Sigmoid colon (tissue), 4 donors: Measurements from ENCODE around the gene ACTN1.

Experiments used
- EP300 ChIP-seq, 4 donors: sonication (generic); formaldehyde crosslinking; IDR thresholded peaks; one replicate each; pipeline ENCODE4 v1.6.1; 2017; ENCODE audit warnings: antibody characterized with exemption in 4 of 4
- POLR2A ChIP-seq, 2 donors: fragments of 450-650 bp; IDR thresholded peaks; one replicate each; pipeline ENCODE4 v1.6.1; 2016; ENCODE audit warnings: antibody characterized with exemption in 2 of 2, mild to moderate bottlenecking in 2 of 2, moderate library complexity in 2 of 2
- POLR2AphosphoS5 ChIP-seq, 4 donors: sonication (generic); formaldehyde crosslinking; IDR thresholded peaks; one replicate each; pipeline ENCODE4 v1.6.1; 2017; ENCODE audit warnings: antibody characterized with exemption in 4 of 4
- TF ChIP-seq, protein P1 (sequence below), 4 experiments: fragments of 450-650 bp in 3 of 4; fragments of 200-600 bp in 1 of 4; IDR thresholded peaks; one replicate each; pipeline ENCODE4 v1.5.1; 2016 to 2019; ENCODE audit warnings: antibody characterized with exemption in 4 of 4, mild to moderate bottlenecking in 3 of 4, moderate library complexity in 2 of 4

- TF ChIP-seq POLR2A (IDR thresholded peaks at IDR 0.05), result no peak
- TF ChIP-seq EP300 (IDR thresholded peaks at IDR 0.05), result no peak
- TF ChIP-seq, protein P1, sequence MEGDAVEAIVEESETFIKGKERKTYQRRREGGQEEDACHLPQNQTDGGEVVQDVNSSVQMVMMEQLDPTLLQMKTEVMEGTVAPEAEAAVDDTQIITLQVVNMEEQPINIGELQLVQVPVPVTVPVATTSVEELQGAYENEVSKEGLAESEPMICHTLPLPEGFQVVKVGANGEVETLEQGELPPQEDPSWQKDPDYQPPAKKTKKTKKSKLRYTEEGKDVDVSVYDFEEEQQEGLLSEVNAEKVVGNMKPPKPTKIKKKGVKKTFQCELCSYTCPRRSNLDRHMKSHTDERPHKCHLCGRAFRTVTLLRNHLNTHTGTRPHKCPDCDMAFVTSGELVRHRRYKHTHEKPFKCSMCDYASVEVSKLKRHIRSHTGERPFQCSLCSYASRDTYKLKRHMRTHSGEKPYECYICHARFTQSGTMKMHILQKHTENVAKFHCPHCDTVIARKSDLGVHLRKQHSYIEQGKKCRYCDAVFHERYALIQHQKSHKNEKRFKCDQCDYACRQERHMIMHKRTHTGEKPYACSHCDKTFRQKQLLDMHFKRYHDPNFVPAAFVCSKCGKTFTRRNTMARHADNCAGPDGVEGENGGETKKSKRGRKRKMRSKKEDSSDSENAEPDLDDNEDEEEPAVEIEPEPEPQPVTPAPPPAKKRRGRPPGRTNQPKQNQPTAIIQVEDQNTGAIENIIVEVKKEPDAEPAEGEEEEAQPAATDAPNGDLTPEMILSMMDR (IDR thresholded peaks at IDR 0.05), result no peak
- TF ChIP-seq POLR2AphosphoS5 (IDR thresholded peaks at IDR 0.05), result peak in 2 of 4 donors; percentile 13 to 32
Observed at GRCh38 chr14:68934066-68934465, 45.0 kb downstream of the ACTN1 start.
